Spleen (tissue), 7 donors: ENCODE data around the gene MN1.

Experiments used
- CTCF ChIP-seq, 11 experiments: fragments of 200-600 bp in 7 of 11; fragments of 450-650 bp in 4 of 11; sonication (generic) in 4 of 11; IDR thresholded peaks in 8 of 11; conservative IDR thresholded peaks in 3 of 11; 1 replicate in 7 of 11; 2 replicates in 4 of 11; pipeline versions ENCODE4 v1.4.0 to v1.8.0; 2016 to 2021; ENCODE audit warnings: antibody characterized with exemption in 11 of 11, inconsistent platforms in 4 of 11, mild to moderate bottlenecking in 1 of 11
- POLR2A ChIP-seq, 3 donors: fragments of 450-650 bp; IDR thresholded peaks; one replicate each; pipeline ENCODE4 v1.5.1; 2017; ENCODE audit warnings: antibody characterized with exemption in 3 of 3, mild to moderate bottlenecking in 1 of 3
- POLR2AphosphoS5 ChIP-seq, 3 donors: sonication (generic); formaldehyde crosslinking; IDR thresholded peaks; one replicate each; pipeline ENCODE4 v1.5.1; 2017; ENCODE audit warnings: antibody characterized with exemption in 3 of 3
- donor health status: DM: no; HTN: no; CAD: no; lungs with moderate emphysema.
- donor health status: DM: no; HTN: no; CAD: no.
- donor health status: DM: no; HTN: no; CAD: no.

- TF ChIP-seq CTCF (IDR thresholded peaks at IDR 0.05 in 8 of 11, conservative IDR thresholded peaks at IDR 0.05 in 3 of 11) (no peak), POLR2A (IDR thresholded peaks at IDR 0.05) (no peak), POLR2AphosphoS5 (IDR thresholded peaks at IDR 0.05) (no peak)
Observed at GRCh38 chr22:27810609-27811151, 9.1 kb upstream of the MN1 start.
